ENCODE results near the gene SMAD5. TPM values are rescaled to one million over a fixed set of nuclear protein-coding genes. Genes with fewer than 3 reads are reported as not detected.

SMAD5 gene
- total and polyA plus RNA-seq, 2 experiments from 2014 or later, result 37.5 to 56.6 TPM

GRCh38 chr5:136130581-136130980, 2.1 kb upstream of the SMAD5 start:
- Histone ChIP-seq H3K36me3 (ENCODE audit: insufficient read depth) (no peaks in the 10 kb centered on the region), H3K4me3 (no peak overlapping the region), H3F3A (replicated peaks; ENCODE audit: low read depth) (no peaks in the 10 kb centered on the region), H4K20me1 (replicated peaks; ENCODE audit: insufficient read depth) (peaks cover 16% of the 10 kb centered on the region), H3K27me3 (ENCODE audit: insufficient read depth) (0 out of 2 replicates have a peak, but pooled peaks cover 6% of the 10 kb centered on the region), H3K79me2 (replicated peaks; ENCODE audit: insufficient read depth) (peaks cover 25% of the 10 kb centered on the region), H2AFZ (no peak overlapping the region), H3K4me1 (ENCODE audit: insufficient read depth) (peaks cover 21% of the 10 kb centered on the region), H3K27ac (ENCODE audit: low read depth) (no peak overlapping the region), H3K4me2 (no peak overlapping the region), H3K9me2 (ENCODE audit: insufficient read depth) (no peaks in the 10 kb centered on the region)
- Mint-ChIP-seq H3K27ac (no peak overlapping the region), H3K9me3 (no peaks in the 10 kb centered on the region; the same call in 2 of the 3 replicates), H3K4me1 (peaks cover 21% of the 10 kb centered on the region), H3K27me3 (ENCODE audit: insufficient read depth, low read depth, poor library complexity) (peaks cover 12% of the 10 kb centered on the region), H3K4me3 (no peak overlapping the region), H3K36me3 (ENCODE audit: low read depth) (no peaks in the 10 kb centered on the region)
- no peak for DNase-seq (ENCODE audit: low spot score)
- no peak for TF ChIP-seq JUNB (IDR thresholded peaks at IDR 0.05; ENCODE audit: unreplicated experiment)
- no peak for TF ChIP-seq ETS1 (IDR thresholded peaks at IDR 0.05)
- TF ChIP-seq, protein P1, sequence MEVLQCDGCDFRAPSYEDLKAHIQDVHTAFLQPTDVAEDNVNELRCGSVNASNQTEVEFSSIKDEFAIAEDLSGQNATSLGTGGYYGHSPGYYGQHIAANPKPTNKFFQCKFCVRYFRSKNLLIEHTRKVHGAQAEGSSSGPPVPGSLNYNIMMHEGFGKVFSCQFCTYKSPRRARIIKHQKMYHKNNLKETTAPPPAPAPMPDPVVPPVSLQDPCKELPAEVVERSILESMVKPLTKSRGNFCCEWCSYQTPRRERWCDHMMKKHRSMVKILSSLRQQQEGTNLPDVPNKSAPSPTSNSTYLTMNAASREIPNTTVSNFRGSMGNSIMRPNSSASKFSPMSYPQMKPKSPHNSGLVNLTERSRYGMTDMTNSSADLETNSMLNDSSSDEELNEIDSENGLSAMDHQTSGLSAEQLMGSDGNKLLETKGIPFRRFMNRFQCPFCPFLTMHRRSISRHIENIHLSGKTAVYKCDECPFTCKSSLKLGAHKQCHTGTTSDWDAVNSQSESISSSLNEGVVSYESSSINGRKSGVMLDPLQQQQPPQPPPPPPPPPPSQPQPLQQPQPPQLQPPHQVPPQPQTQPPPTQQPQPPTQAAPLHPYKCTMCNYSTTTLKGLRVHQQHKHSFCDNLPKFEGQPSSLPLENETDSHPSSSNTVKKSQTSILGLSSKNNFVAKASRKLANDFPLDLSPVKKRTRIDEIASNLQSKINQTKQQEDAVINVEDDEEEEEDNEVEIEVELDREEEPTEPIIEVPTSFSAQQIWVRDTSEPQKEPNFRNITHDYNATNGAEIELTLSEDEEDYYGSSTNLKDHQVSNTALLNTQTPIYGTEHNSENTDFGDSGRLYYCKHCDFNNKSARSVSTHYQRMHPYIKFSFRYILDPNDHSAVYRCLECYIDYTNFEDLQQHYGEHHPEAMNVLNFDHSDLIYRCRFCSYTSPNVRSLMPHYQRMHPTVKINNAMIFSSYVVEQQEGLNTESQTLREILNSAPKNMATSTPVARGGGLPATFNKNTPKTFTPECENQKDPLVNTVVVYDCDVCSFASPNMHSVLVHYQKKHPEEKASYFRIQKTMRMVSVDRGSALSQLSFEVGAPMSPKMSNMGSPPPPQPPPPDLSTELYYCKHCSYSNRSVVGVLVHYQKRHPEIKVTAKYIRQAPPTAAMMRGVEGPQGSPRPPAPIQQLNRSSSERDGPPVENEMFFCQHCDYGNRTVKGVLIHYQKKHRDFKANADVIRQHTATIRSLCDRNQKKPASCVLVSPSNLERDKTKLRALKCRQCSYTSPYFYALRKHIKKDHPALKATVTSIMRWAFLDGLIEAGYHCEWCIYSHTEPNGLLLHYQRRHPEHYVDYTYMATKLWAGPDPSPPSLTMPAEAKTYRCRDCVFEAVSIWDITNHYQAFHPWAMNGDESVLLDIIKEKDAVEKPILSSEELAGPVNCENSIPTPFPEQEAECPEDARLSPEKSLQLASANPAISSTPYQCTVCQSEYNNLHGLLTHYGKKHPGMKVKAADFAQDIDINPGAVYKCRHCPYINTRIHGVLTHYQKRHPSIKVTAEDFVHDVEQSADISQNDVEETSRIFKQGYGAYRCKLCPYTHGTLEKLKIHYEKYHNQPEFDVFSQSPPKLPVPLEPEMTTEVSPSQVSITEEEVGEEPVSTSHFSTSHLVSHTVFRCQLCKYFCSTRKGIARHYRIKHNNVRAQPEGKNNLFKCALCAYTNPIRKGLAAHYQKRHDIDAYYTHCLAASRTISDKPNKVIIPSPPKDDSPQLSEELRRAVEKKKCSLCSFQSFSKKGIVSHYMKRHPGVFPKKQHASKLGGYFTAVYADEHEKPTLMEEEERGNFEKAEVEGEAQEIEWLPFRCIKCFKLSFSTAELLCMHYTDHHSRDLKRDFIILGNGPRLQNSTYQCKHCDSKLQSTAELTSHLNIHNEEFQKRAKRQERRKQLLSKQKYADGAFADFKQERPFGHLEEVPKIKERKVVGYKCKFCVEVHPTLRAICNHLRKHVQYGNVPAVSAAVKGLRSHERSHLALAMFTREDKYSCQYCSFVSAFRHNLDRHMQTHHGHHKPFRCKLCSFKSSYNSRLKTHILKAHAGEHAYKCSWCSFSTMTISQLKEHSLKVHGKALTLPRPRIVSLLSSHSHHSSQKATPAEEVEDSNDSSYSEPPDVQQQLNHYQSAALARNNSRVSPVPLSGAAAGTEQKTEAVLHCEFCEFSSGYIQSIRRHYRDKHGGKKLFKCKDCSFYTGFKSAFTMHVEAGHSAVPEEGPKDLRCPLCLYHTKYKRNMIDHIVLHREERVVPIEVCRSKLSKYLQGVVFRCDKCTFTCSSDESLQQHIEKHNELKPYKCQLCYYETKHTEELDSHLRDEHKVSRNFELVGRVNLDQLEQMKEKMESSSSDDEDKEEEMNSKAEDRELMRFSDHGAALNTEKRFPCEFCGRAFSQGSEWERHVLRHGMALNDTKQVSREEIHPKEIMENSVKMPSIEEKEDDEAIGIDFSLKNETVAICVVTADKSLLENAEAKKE (CRISPR knock-in tag; IDR thresholded peaks at IDR 0.05), result no peak
- TF ChIP-seq, protein P2, sequence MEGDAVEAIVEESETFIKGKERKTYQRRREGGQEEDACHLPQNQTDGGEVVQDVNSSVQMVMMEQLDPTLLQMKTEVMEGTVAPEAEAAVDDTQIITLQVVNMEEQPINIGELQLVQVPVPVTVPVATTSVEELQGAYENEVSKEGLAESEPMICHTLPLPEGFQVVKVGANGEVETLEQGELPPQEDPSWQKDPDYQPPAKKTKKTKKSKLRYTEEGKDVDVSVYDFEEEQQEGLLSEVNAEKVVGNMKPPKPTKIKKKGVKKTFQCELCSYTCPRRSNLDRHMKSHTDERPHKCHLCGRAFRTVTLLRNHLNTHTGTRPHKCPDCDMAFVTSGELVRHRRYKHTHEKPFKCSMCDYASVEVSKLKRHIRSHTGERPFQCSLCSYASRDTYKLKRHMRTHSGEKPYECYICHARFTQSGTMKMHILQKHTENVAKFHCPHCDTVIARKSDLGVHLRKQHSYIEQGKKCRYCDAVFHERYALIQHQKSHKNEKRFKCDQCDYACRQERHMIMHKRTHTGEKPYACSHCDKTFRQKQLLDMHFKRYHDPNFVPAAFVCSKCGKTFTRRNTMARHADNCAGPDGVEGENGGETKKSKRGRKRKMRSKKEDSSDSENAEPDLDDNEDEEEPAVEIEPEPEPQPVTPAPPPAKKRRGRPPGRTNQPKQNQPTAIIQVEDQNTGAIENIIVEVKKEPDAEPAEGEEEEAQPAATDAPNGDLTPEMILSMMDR (conservative IDR thresholded peaks at IDR 0.05; ENCODE audit: low read depth in 2 of 2), result no peak
- TF ChIP-seq NANOG (IDR thresholded peaks at IDR 0.05; ENCODE audit: borderline replicate concordance), result no peak
- no peak for TF ChIP-seq ZNF114 (CRISPR knock-in tag; IDR thresholded peaks at IDR 0.05)
- no peak for TF ChIP-seq EZH2 (IDR thresholded peaks at IDR 0.05; ENCODE audit: low read depth, unreplicated experiment)
- no peak for TF ChIP-seq ZNF331 (CRISPR knock-in tag; IDR thresholded peaks at IDR 0.05; ENCODE audit: low read depth)
- no peak for TF ChIP-seq EZH2phosphoT487 (IDR thresholded peaks at IDR 0.05; ENCODE audit: unreplicated experiment)
- TF ChIP-seq, protein P3, sequence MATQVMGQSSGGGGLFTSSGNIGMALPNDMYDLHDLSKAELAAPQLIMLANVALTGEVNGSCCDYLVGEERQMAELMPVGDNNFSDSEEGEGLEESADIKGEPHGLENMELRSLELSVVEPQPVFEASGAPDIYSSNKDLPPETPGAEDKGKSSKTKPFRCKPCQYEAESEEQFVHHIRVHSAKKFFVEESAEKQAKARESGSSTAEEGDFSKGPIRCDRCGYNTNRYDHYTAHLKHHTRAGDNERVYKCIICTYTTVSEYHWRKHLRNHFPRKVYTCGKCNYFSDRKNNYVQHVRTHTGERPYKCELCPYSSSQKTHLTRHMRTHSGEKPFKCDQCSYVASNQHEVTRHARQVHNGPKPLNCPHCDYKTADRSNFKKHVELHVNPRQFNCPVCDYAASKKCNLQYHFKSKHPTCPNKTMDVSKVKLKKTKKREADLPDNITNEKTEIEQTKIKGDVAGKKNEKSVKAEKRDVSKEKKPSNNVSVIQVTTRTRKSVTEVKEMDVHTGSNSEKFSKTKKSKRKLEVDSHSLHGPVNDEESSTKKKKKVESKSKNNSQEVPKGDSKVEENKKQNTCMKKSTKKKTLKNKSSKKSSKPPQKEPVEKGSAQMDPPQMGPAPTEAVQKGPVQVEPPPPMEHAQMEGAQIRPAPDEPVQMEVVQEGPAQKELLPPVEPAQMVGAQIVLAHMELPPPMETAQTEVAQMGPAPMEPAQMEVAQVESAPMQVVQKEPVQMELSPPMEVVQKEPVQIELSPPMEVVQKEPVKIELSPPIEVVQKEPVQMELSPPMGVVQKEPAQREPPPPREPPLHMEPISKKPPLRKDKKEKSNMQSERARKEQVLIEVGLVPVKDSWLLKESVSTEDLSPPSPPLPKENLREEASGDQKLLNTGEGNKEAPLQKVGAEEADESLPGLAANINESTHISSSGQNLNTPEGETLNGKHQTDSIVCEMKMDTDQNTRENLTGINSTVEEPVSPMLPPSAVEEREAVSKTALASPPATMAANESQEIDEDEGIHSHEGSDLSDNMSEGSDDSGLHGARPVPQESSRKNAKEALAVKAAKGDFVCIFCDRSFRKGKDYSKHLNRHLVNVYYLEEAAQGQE (IDR thresholded peaks at IDR 0.05; ENCODE audit: unreplicated experiment), result no peak
- no peak for ATAC-seq
